ENCODE measurements around the gene TPTE. TPM values are rescaled to one million over a fixed set of nuclear protein-coding genes. Genes with fewer than 3 reads are reported as not detected.
"Not testable (repeated sequence)": the region's sequence is repeated elsewhere in the genome, so short reads cannot be mapped to it uniquely, and the experiment has no call there.

Gene TPTE
- total RNA-seq, 1 experiment from 2014 or later = not detected

- ATAC-seq; H4K20me1 ChIP-seq (ENCODE audit: low read length); H3K4me2 ChIP-seq (ENCODE audit: low read length); intact Hi-C loops (cut with micrococcal nuclease); H3F3A ChIP-seq (ENCODE audit: low read length, unreplicated experiment); DNase-seq; H3K9me2 ChIP-seq (replicated peaks; ENCODE audit: low read length); H3K27ac ChIP-seq (ENCODE audit: low read length); H3K27me3 ChIP-seq (ENCODE audit: low read length); H3K4me1 ChIP-seq (ENCODE audit: insufficient read depth, low read length); POLR2A ChIA-PET (ENCODE audit: unreplicated experiment); H3K9ac ChIP-seq (ENCODE audit: low read length); H3K4me3 ChIP-seq (ENCODE audit: low read length); H3K79me2 ChIP-seq (ENCODE audit: low read length); H2AFZ ChIP-seq (ENCODE audit: low read length); BruUV-seq (replicated peaks); H3K36me3 ChIP-seq (ENCODE audit: low read depth, low read length); H3K9me3 ChIP-seq (ENCODE audit: low read length); CTCF ChIA-PET: not testable (repeated sequence)
These were observed 109.9 kb downstream of the TPTE start for GRCh38 chr21:10631316-10631715.

- BruUV-seq (replicated peaks); H3K4me3 ChIP-seq (ENCODE audit: low read length); H3F3A ChIP-seq (ENCODE audit: low read length, unreplicated experiment); ATAC-seq; H3K27ac ChIP-seq (ENCODE audit: low read length); H3K36me3 ChIP-seq (ENCODE audit: low read depth, low read length); H3K27me3 ChIP-seq (ENCODE audit: low read length); H2AFZ ChIP-seq (ENCODE audit: low read length); CTCF ChIA-PET; H3K9me2 ChIP-seq (replicated peaks; ENCODE audit: low read length); H3K9ac ChIP-seq (ENCODE audit: low read length); POLR2A ChIA-PET (ENCODE audit: unreplicated experiment); intact Hi-C loops (cut with micrococcal nuclease); H3K4me1 ChIP-seq (ENCODE audit: insufficient read depth, low read length); H3K4me2 ChIP-seq (ENCODE audit: low read length); DNase-seq; H3K79me2 ChIP-seq (ENCODE audit: low read length); H4K20me1 ChIP-seq (ENCODE audit: low read length): not testable (repeated sequence)
- peaks cover 37% of the 10 kb centered on the region for H3K9me3 ChIP-seq (ENCODE audit: low read length)
These were observed 116.8 kb downstream of the TPTE start for GRCh38 chr21:10638144-10638543.

GRCh38 chr21:10639123-10639522, 117.7 kb downstream of the TPTE start:
- TF ChIP-seq EZH2 (IDR thresholded peaks at IDR 0.05; ENCODE audit: low read length, unreplicated experiment) = no peak
- no peak for TF ChIP-seq CTCF (conservative IDR thresholded peaks at IDR 0.05; ENCODE audit: low read depth, low read length)
- TF ChIP-seq EZH2phosphoT487 (IDR thresholded peaks at IDR 0.05; ENCODE audit: borderline replicate concordance, low read length) = no peak
- Histone ChIP-seq H3K4me2 (ENCODE audit: low read length) (no peak overlapping the region), H2AFZ (ENCODE audit: low read length) (no peak overlapping the region), H3K36me3 (ENCODE audit: low read depth, low read length) (no peaks in the 10 kb centered on the region), H3K9ac (ENCODE audit: low read length) (no peak overlapping the region), H3K4me3 (ENCODE audit: low read length) (no peak overlapping the region), H3K9me2 (replicated peaks; ENCODE audit: low read length) (no peaks in the 10 kb centered on the region), H4K20me1 (ENCODE audit: low read length) (no peaks in the 10 kb centered on the region), H3K4me1 (ENCODE audit: insufficient read depth, low read length) (no peaks in the 10 kb centered on the region), H3K79me2 (ENCODE audit: low read length) (no peaks in the 10 kb centered on the region), H3K27ac (ENCODE audit: low read length) (no peak overlapping the region), H3F3A (ENCODE audit: low read length, unreplicated experiment) (no peaks in the 10 kb centered on the region), H3K27me3 (ENCODE audit: low read length) (no peaks in the 10 kb centered on the region), H3K9me3 (ENCODE audit: low read length) (peaks cover 44% of the 10 kb centered on the region)
- ChIA-PET CTCF (no interaction called here), POLR2A (ENCODE audit: unreplicated experiment) (no interaction called here)
- ATAC-seq (no peak), DNase-seq (no peak)
- intact Hi-C loops (cut with micrococcal nuclease) = no loop called here
- BruUV-seq (replicated peaks) = no TSS peak

GRCh38 chr21:10639746-10640145, 118.4 kb downstream of the TPTE start:
- H3K36me3 ChIP-seq (ENCODE audit: low read depth, low read length); ATAC-seq; DNase-seq; H3K79me2 ChIP-seq (ENCODE audit: low read length); H4K20me1 ChIP-seq (ENCODE audit: low read length); H3K9ac ChIP-seq (ENCODE audit: low read length); CTCF ChIA-PET; H3K4me2 ChIP-seq (ENCODE audit: low read length); H3F3A ChIP-seq (ENCODE audit: low read length, unreplicated experiment); H3K4me3 ChIP-seq (ENCODE audit: low read length); H3K27ac ChIP-seq (ENCODE audit: low read length); POLR2A ChIA-PET (ENCODE audit: unreplicated experiment); H3K27me3 ChIP-seq (ENCODE audit: low read length); H3K9me2 ChIP-seq (replicated peaks; ENCODE audit: low read length); H2AFZ ChIP-seq (ENCODE audit: low read length); intact Hi-C loops (cut with micrococcal nuclease); H3K4me1 ChIP-seq (ENCODE audit: insufficient read depth, low read length); BruUV-seq (replicated peaks): not testable (repeated sequence)
- peaks cover 44% of the 10 kb centered on the region for H3K9me3 ChIP-seq (ENCODE audit: low read length)
